H9 (cell line): ENCODE results near the gene CDKN2B. TPM values are rescaled to one million over a fixed set of nuclear protein-coding genes. Genes with fewer than 3 reads are reported as not detected.

Source experiments
- DNase-seq: peaks from one replicate; pipeline ENCODE4 v3.0.0-alpha.2; 2017
- H2AFZ ChIP-seq: one replicate; pipeline ENCODE4 v1.6.1; 2013; ENCODE audit warnings: mild to moderate bottlenecking, low read length, control low read depth, moderate library complexity
- H2AK5ac ChIP-seq: 2 replicates; pipeline ENCODE4 v1.6.1; 2013; ENCODE audit warnings: low read length, control low read depth, mixed read lengths; ENCODE audit not compliant: insufficient read length
- H2BK120ac ChIP-seq: one replicate; pipeline ENCODE4 v1.6.1; 2013; ENCODE audit warnings: low read depth, mild to moderate bottlenecking, low read length, control low read depth, inconsistent platforms; ENCODE audit not compliant: poor library complexity, severe bottlenecking
- H2BK12ac ChIP-seq: 2 replicates; pipeline ENCODE4 v1.6.1; 2013; ENCODE audit warnings: low read length, control low read depth, mixed read lengths, low read depth; ENCODE audit not compliant: insufficient read length
- H2BK15ac ChIP-seq: 2 replicates; pipeline ENCODE4 v1.6.1; 2013; ENCODE audit warnings: low read depth, low read length, control low read depth
- H2BK20ac ChIP-seq: one replicate; pipeline ENCODE4 v1.6.1; 2013; ENCODE audit warnings: low read depth, mild to moderate bottlenecking, low read length, control low read depth, inconsistent platforms; ENCODE audit not compliant: poor library complexity, severe bottlenecking
- H2BK5ac ChIP-seq: 2 replicates; pipeline ENCODE4 v1.6.1; 2013; ENCODE audit warnings: low read length, control low read depth, mixed read lengths; ENCODE audit not compliant: insufficient read length
- H3K14ac ChIP-seq: 2 replicates; pipeline ENCODE4 v1.6.1; 2013; ENCODE audit warnings: low read length, control low read depth; ENCODE audit not compliant: insufficient read depth
- H3K18ac ChIP-seq: 2 replicates; pipeline ENCODE4 v1.6.1; 2013; ENCODE audit warnings: low read depth, mild to moderate bottlenecking, mixed read lengths, low read length, control low read depth; ENCODE audit not compliant: insufficient read length
- H3K23ac ChIP-seq: 2 replicates; pipeline ENCODE4 v1.6.1; 2013; ENCODE audit warnings: low read length, control low read depth, mixed read lengths, low read depth; ENCODE audit not compliant: insufficient read length
- H3K23me2 ChIP-seq: 2 replicates; pipeline ENCODE4 v1.6.1; 2013; ENCODE audit warnings: low read depth, mild to moderate bottlenecking, mixed read lengths, low read length, control low read depth; ENCODE audit not compliant: insufficient read length, poor library complexity, severe bottlenecking
- H3K27ac ChIP-seq: 2 replicates; pipeline ENCODE4 v1.5.1; 2013; ENCODE audit warnings: low read length, control low read depth, mixed read lengths, low read depth; ENCODE audit not compliant: insufficient read length
- H3K27me3 ChIP-seq: 2 replicates; pipeline ENCODE4 v1.6.1; 2013; ENCODE audit warnings: low read length, control low read depth, inconsistent platforms; ENCODE audit not compliant: insufficient read depth
- H3K4ac ChIP-seq: 2 replicates; pipeline ENCODE4 v1.6.1; 2013; ENCODE audit warnings: low read depth, mild to moderate bottlenecking, control low read depth, inconsistent platforms, low read length, moderate library complexity
- H3K4me1 ChIP-seq: 2 replicates; pipeline ENCODE4 v1.6.1; 2013; ENCODE audit warnings: low read length, control low read depth, inconsistent platforms; ENCODE audit not compliant: insufficient read depth
- H3K4me2 ChIP-seq: 2 replicates; pipeline ENCODE4 v1.6.1; 2013; ENCODE audit warnings: low read length, control low read depth, mixed read lengths; ENCODE audit not compliant: insufficient read length, insufficient read depth
- H3K56ac ChIP-seq: 2 replicates; pipeline ENCODE4 v1.6.1; 2013; ENCODE audit warnings: low read depth, mild to moderate bottlenecking, mixed read lengths, low read length, control low read depth; ENCODE audit not compliant: insufficient read length
- H3K79me1 ChIP-seq: 2 replicates; pipeline ENCODE4 v1.6.1; 2013; ENCODE audit warnings: low read depth, mild to moderate bottlenecking, moderate library complexity, low read length, control low read depth, inconsistent platforms; ENCODE audit not compliant: insufficient read depth, poor library complexity, severe bottlenecking
- H3K79me2 ChIP-seq: 2 replicates; pipeline ENCODE4 v1.6.1; 2013; ENCODE audit warnings: low read length, control low read depth, inconsistent platforms; ENCODE audit not compliant: insufficient read depth
- H3K9ac ChIP-seq: 2 replicates; pipeline ENCODE4 v1.6.1; 2013; ENCODE audit warnings: low read length, control low read depth, mixed read lengths; ENCODE audit not compliant: insufficient read length; ENCODE audit errors: extremely low read depth
- H3K9me3 ChIP-seq: one replicate; pipeline ENCODE4 v1.6.1; 2013; ENCODE audit warnings: low read depth, low read length, inconsistent platforms; ENCODE audit not compliant: control insufficient read depth
- H3T11ph ChIP-seq: one replicate; pipeline ENCODE4 v1.6.1; 2013; ENCODE audit warnings: mild to moderate bottlenecking, low read length, control low read depth, inconsistent platforms
- H4K20me1 ChIP-seq: one replicate; pipeline ENCODE4 v1.6.1; 2013; ENCODE audit not compliant: control insufficient read depth, insufficient read length, insufficient read depth
- H4K5ac ChIP-seq: 2 replicates; pipeline ENCODE4 v1.6.1; 2013; ENCODE audit warnings: low read depth, mild to moderate bottlenecking, mixed read lengths, low read length, control low read depth; ENCODE audit not compliant: insufficient read length
- H4K8ac ChIP-seq: replicated peaks from 2 replicates; pipeline ENCODE4 v1.6.1; 2013; ENCODE audit warnings: low read length, control low read depth, mixed read lengths, low read depth; ENCODE audit not compliant: insufficient read length
- H4K91ac ChIP-seq: 2 replicates; pipeline ENCODE4 v1.6.1; 2013; ENCODE audit warnings: low read depth, mild to moderate bottlenecking, moderate library complexity, mixed read lengths, low read length, control low read depth; ENCODE audit not compliant: insufficient read length
- H3K27ac Mint-ChIP-seq, 3 experiments: 2 replicates in 2 of 3; 3 replicates in 1 of 3; pipeline ENCODE4 v1.8.0; 2020 to 2021; ENCODE audit warnings: mixed read lengths in 3 of 3, mild to moderate bottlenecking in 1 of 3, moderate library complexity in 1 of 3
- H3K27me3 Mint-ChIP-seq: 2 replicates; pipeline ENCODE4 v1.8.0; 2021; ENCODE audit warnings: low read depth, mild to moderate bottlenecking, moderate library complexity, mixed read lengths
- H3K36me3 Mint-ChIP-seq, 3 experiments: 2 replicates in 2 of 3; 3 replicates in 1 of 3; pipeline ENCODE4 v1.8.0; 2020 to 2021; ENCODE audit warnings: low read depth in 3 of 3, mixed read lengths in 3 of 3; ENCODE audit not compliant: insufficient read depth in 1 of 3
- H3K4me1 Mint-ChIP-seq, 2 experiments: 2 replicates each; pipeline ENCODE4 v1.8.0; 2020; ENCODE audit warnings: mixed read lengths in 2 of 2
- H3K4me3 Mint-ChIP-seq, 2 experiments: 2 replicates in 1 of 2; 3 replicates in 1 of 2; pipeline ENCODE4 v1.8.0; 2020 to 2021; ENCODE audit warnings: mild to moderate bottlenecking in 2 of 2, mixed read lengths in 2 of 2, moderate library complexity in 1 of 2
- H3K9me3 Mint-ChIP-seq, 2 experiments: 2 replicates in 1 of 2; 3 replicates in 1 of 2; pipeline ENCODE4 v1.8.0; 2020; ENCODE audit warnings: mild to moderate bottlenecking in 2 of 2, mixed read lengths in 2 of 2, moderate library complexity in 1 of 2
- total RNA-seq: library from RNA; stranded (reverse); gene quantifications from 2 replicates; pipeline ENCODE4 v1.2.1, GENCODE V29; 2021
- TF ChIP-seq, protein P1 (sequence below): fragments of 200-600 bp; sonication (generic); conservative IDR thresholded peaks from 3 replicates; pipeline ENCODE4 v1.8.0; 2021; ENCODE audit warnings: antibody characterized with exemption, mild to moderate bottlenecking

The CDKN2B gene
- total RNA-seq, 1 experiment from 2014 or later = 0.13 TPM

DNA sequence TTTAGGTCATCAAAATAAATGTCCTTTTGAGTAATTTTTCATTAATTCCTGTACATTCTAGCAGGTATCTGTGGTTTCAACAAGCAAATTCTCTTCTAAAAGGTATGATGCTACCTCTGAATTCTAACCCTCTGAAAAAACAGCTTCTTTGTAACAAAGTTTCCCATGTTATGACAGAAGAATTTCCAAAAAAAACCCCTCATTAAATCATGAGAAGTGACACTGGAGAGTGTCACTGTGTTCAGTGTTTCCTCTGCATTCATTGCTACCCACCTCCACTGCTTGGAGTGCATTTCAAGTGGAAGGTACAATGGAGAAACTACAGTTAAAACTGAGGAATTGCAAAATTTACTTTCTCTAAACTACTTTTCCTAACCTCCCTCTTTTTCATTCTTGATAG, 25.0 kb downstream of the CDKN2B start:
- no peak overlapping the region for H3K14ac ChIP-seq
- H3K4ac ChIP-seq = no peak overlapping the region
- H2BK15ac ChIP-seq = no peak overlapping the region
- H3K9me3 ChIP-seq = no peaks in the 10 kb centered on the region
- TF ChIP-seq, protein P1, sequence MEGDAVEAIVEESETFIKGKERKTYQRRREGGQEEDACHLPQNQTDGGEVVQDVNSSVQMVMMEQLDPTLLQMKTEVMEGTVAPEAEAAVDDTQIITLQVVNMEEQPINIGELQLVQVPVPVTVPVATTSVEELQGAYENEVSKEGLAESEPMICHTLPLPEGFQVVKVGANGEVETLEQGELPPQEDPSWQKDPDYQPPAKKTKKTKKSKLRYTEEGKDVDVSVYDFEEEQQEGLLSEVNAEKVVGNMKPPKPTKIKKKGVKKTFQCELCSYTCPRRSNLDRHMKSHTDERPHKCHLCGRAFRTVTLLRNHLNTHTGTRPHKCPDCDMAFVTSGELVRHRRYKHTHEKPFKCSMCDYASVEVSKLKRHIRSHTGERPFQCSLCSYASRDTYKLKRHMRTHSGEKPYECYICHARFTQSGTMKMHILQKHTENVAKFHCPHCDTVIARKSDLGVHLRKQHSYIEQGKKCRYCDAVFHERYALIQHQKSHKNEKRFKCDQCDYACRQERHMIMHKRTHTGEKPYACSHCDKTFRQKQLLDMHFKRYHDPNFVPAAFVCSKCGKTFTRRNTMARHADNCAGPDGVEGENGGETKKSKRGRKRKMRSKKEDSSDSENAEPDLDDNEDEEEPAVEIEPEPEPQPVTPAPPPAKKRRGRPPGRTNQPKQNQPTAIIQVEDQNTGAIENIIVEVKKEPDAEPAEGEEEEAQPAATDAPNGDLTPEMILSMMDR = no peak
- no peak overlapping the region for H3T11ph ChIP-seq
- H3K27ac Mint-ChIP-seq = no peak overlapping the region
- H2AK5ac ChIP-seq = no peak overlapping the region
- peaks cover 0 to 2% of the 10 kb centered on the region in 2 experiments; a peak in 2 of 5 replicates for H3K9me3 Mint-ChIP-seq
- no peak overlapping the region for H3K23ac ChIP-seq
- no peaks in the 10 kb centered on the region for H4K20me1 ChIP-seq
- no peaks in the 10 kb centered on the region for H3K79me2 ChIP-seq
- H3K36me3 Mint-ChIP-seq = no peaks in the 10 kb centered on the region
- no peaks in the 10 kb centered on the region for H3K79me1 ChIP-seq
- H3K9ac ChIP-seq = no peak overlapping the region
- no peak overlapping the region for H2BK12ac ChIP-seq
- peaks cover 0 to 7% of the 10 kb centered on the region in 2 experiments; a peak in 2 of 4 replicates for H3K4me1 Mint-ChIP-seq
- H3K56ac ChIP-seq = no peak overlapping the region
- peaks cover 96% of the 10 kb centered on the region for H3K27me3 Mint-ChIP-seq
- no peaks in the 10 kb centered on the region for H3K23me2 ChIP-seq
- no peak overlapping the region for H3K18ac ChIP-seq
- no peak overlapping the region for H2BK5ac ChIP-seq
- no peak overlapping the region for H3K4me3 Mint-ChIP-seq
- H4K91ac ChIP-seq = no peak overlapping the region
- no peak overlapping the region for H2BK20ac ChIP-seq
- peaks cover 32% of the 10 kb centered on the region for H3K27me3 ChIP-seq
- H3K27ac ChIP-seq = no peak overlapping the region
- H2BK120ac ChIP-seq = no peak overlapping the region
- H4K8ac ChIP-seq = no peak overlapping the region
- H3K4me1 ChIP-seq = no peaks in the 10 kb centered on the region; the same call in 1 of the 2 replicates
- no peak overlapping the region for H3K4me2 ChIP-seq
- DNase-seq = no peak
- no peak overlapping the region for H4K5ac ChIP-seq
- no peak overlapping the region for H2AFZ ChIP-seq
